Parathyroid adenoma (tissue), 2 donors: Measurements from ENCODE around the gene WDR88.

ENCODE experiments used
- H2AFZ ChIP-seq: fragments of 300-600 bp; sonication (generic); one replicate; pipeline ENCODE4 v1.7.0; 2017; ENCODE audit warnings: antibody characterized with exemption, mild to moderate bottlenecking
- H3K27ac ChIP-seq: fragments of 300-600 bp; sonication (generic); one replicate; pipeline ENCODE4 v1.7.0; 2017
- H3K27me3 ChIP-seq: fragments of 300-600 bp; sonication (generic); one replicate; pipeline ENCODE4 v1.7.0; 2017; ENCODE audit warnings: low read length; ENCODE audit not compliant: control insufficient read depth, insufficient read depth
- H3K36me3 ChIP-seq: fragments of 300-600 bp; sonication (generic); one replicate; pipeline ENCODE4 v1.7.0; 2017; ENCODE audit warnings: low read length; ENCODE audit not compliant: control insufficient read depth, insufficient read depth
- H3K4me1 ChIP-seq: fragments of 300-600 bp; sonication (generic); one replicate; pipeline ENCODE4 v1.7.0; 2017; ENCODE audit warnings: control low read depth
- H3K4me2 ChIP-seq: fragments of 300-600 bp; sonication (generic); one replicate; pipeline ENCODE4 v1.7.0; 2017; ENCODE audit warnings: low read length
- H3K4me3 ChIP-seq: fragments of 300-600 bp; sonication (generic); one replicate; pipeline ENCODE4 v1.7.0; 2017; ENCODE audit warnings: low read depth, low read length
- H3K79me2 ChIP-seq: fragments of 300-600 bp; sonication (generic); one replicate; pipeline ENCODE4 v1.7.0; 2017; ENCODE audit warnings: control low read depth
- H3K9ac ChIP-seq: fragments of 300-600 bp; sonication (generic); one replicate; pipeline ENCODE4 v1.7.0; 2017; ENCODE audit warnings: mild to moderate bottlenecking
- H3K9me3 ChIP-seq: fragments of 300-600 bp; sonication (generic); one replicate; pipeline ENCODE4 v1.7.0; 2017; ENCODE audit warnings: low read length; ENCODE audit not compliant: control insufficient read depth
- CTCF ChIP-seq: fragments of 300-600 bp; sonication (generic); IDR thresholded peaks from one replicate; pipeline ENCODE4 v1.7.0; 2017; ENCODE audit warnings: antibody characterized with exemption, mild to moderate bottlenecking
- donor health status: primary hyperparathyroidism.

Gene WDR88

GRCh38 chr19:33175886-33176669 is 44.2 kb downstream of the WDR88 start:
- Histone ChIP-seq H3K4me1 (peaks cover 7% of the 10 kb centered on the region), H3K36me3 (no peaks in the 10 kb centered on the region), H3K79me2 (no peaks in the 10 kb centered on the region), H3K4me3 (peak overlapping the region; percentile 81), H3K9me3 (no peaks in the 10 kb centered on the region), H3K4me2 (peak overlapping the region; percentile 69), H3K9ac (peak overlapping the region; percentile 70), H3K27ac (peak overlapping the region; percentile 93), H3K27me3 (no peaks in the 10 kb centered on the region), H2AFZ (peak overlapping the region; percentile 89)
- peak; percentile 5 for TF ChIP-seq CTCF

- Histone ChIP-seq H2AFZ (peak overlapping the region; percentile 89), H3K4me3 (peak overlapping the region; percentile 81), H3K36me3 (no peaks in the 10 kb centered on the region), H3K4me2 (peak overlapping the region; percentile 69), H3K27me3 (no peaks in the 10 kb centered on the region), H3K4me1 (peaks cover 7% of the 10 kb centered on the region), H3K79me2 (no peaks in the 10 kb centered on the region), H3K9ac (peak overlapping the region; percentile 70), H3K9me3 (no peaks in the 10 kb centered on the region), H3K27ac (peak overlapping the region; percentile 93)
- TF ChIP-seq CTCF, result no peak
Observed at GRCh38 chr19:33176670-33177416, 44.9 kb downstream of the WDR88 start.

- peaks cover 7% of the 10 kb centered on the region for H3K4me1 ChIP-seq
- peak overlapping the region; percentile 81 for H3K4me3 ChIP-seq
- H3K4me2 ChIP-seq, result peak overlapping the region; percentile 69
- no peak overlapping the region for H3K9ac ChIP-seq
- no peaks in the 10 kb centered on the region for H3K36me3 ChIP-seq
- no peaks in the 10 kb centered on the region for H3K27me3 ChIP-seq
- H2AFZ ChIP-seq, result peak overlapping the region; percentile 89
- no peaks in the 10 kb centered on the region for H3K79me2 ChIP-seq
- H3K9me3 ChIP-seq, result no peaks in the 10 kb centered on the region
- peak; percentile 54 for TF ChIP-seq CTCF
- H3K27ac ChIP-seq, result peak overlapping the region; percentile 93
Observed at GRCh38 chr19:33177417-33177979, 45.6 kb downstream of the WDR88 start.

- Histone ChIP-seq H3K36me3 (no peaks in the 10 kb centered on the region), H3K4me1 (peaks cover 4% of the 10 kb centered on the region), H3K9me3 (no peaks in the 10 kb centered on the region), H3K79me2 (no peaks in the 10 kb centered on the region), H3K4me3 (no peak overlapping the region), H3K27ac (no peak overlapping the region), H2AFZ (no peak overlapping the region), H3K4me2 (peak overlapping the region; percentile 42), H3K27me3 (no peaks in the 10 kb centered on the region), H3K9ac (no peak overlapping the region)
- TF ChIP-seq CTCF, result no peak
Observed at GRCh38 chr19:33186431-33187182, 54.7 kb downstream of the WDR88 start.
